ENCODE data around the gene KCNK4. TPM values are rescaled to one million over a fixed set of nuclear protein-coding genes. Genes with fewer than 3 reads are reported as not detected.

The KCNK4 gene
- total and polyA plus RNA-seq, 5 donors from 2014 or later = not detected

- H3K27ac Mint-ChIP-seq = no peak overlapping the region
Observed at GRCh38 chr11:64327993-64328392, 36.9 kb downstream of the KCNK4 start.

GRCh38 chr11:64330888-64331287 lies 39.8 kb downstream of the KCNK4 start:
- H3K36me3 ChIP-seq (ENCODE audit: control insufficient read depth, insufficient read depth, low read length) = peaks cover 6% of the 10 kb centered on the region
- Mint-ChIP-seq H3K27me3 (no peaks in the 10 kb centered on the region), H3K4me3 (no peak overlapping the region), H3K36me3 (no peaks in the 10 kb centered on the region), H3K9me3 (no peaks in the 10 kb centered on the region), H3K4me1 (peaks cover 0 to 7% (median 6%) of the 10 kb centered on the region in 4 donors), H3K27ac (peak overlapping the region in 1 of 3 donors; percentile 66)
- no peak for DNase-seq
- H3K4me3 ChIP-seq (ENCODE audit: low read depth, low read length) = no peak overlapping the region
- peaks cover 8% of the 10 kb centered on the region for H3K4me1 ChIP-seq (ENCODE audit: control insufficient read depth, insufficient read depth, low read length, poor library complexity, severe bottlenecking)
- ATAC-seq (ENCODE audit: low read depth in 2 of 2) = no peak
- H3K27ac ChIP-seq (ENCODE audit: insufficient read depth, low read length, poor library complexity, severe bottlenecking) = no peak overlapping the region
- H3K27me3 ChIP-seq (ENCODE audit: control insufficient read depth, insufficient read depth, low read length) = no peaks in the 10 kb centered on the region
- no peaks in the 10 kb centered on the region for H3K9me3 ChIP-seq (ENCODE audit: control insufficient read depth in 2 of 2, low read length in 2 of 2)

More at GRCh38 chr11:64327993-64328392, 36.9 kb downstream of the KCNK4 start:
- H3K27me3 ChIP-seq (ENCODE audit: control insufficient read depth, insufficient read depth, low read length) = no peaks in the 10 kb centered on the region
- Mint-ChIP-seq H3K4me3 (peak overlapping the region in 2 of 4 donors; percentile 21 to 41), H3K4me1 (peaks cover 0 to 7% (median 6%) of the 10 kb centered on the region in 4 donors), H3K27me3 (no peaks in the 10 kb centered on the region), H3K36me3 (no peaks in the 10 kb centered on the region), H3K9me3 (no peaks in the 10 kb centered on the region)
- no peaks in the 10 kb centered on the region for H3K9me3 ChIP-seq (ENCODE audit: control insufficient read depth in 2 of 2, low read length in 2 of 2)
- no peak overlapping the region for H3K27ac ChIP-seq (ENCODE audit: insufficient read depth, low read length, poor library complexity, severe bottlenecking)
- DNase-seq (no peak), ATAC-seq (ENCODE audit: low read depth in 2 of 2) (no peak)
- H3K4me1 ChIP-seq (ENCODE audit: control insufficient read depth, insufficient read depth, low read length, poor library complexity, severe bottlenecking) = peaks cover 8% of the 10 kb centered on the region
- H3K4me3 ChIP-seq (ENCODE audit: low read depth, low read length) = no peak overlapping the region
- H3K36me3 ChIP-seq (ENCODE audit: control insufficient read depth, insufficient read depth, low read length) = no peaks in the 10 kb centered on the region

- H3K36me3 Mint-ChIP-seq = no peaks in the 10 kb centered on the region
- H3K4me3 Mint-ChIP-seq = peak overlapping the region in 2 of 4 donors; percentile 39 to 42
- Histone ChIP-seq H3K9me3 (ENCODE audit: control insufficient read depth in 2 of 2, low read length in 2 of 2) (no peaks in the 10 kb centered on the region), H3K36me3 (ENCODE audit: control insufficient read depth, insufficient read depth, low read length) (peaks cover 6% of the 10 kb centered on the region), H3K4me3 (ENCODE audit: low read depth, low read length) (no peak overlapping the region), H3K27me3 (ENCODE audit: control insufficient read depth, insufficient read depth, low read length) (no peaks in the 10 kb centered on the region), H3K27ac (ENCODE audit: insufficient read depth, low read length, poor library complexity, severe bottlenecking) (no peak overlapping the region), H3K4me1 (ENCODE audit: control insufficient read depth, insufficient read depth, low read length, poor library complexity, severe bottlenecking) (peaks cover 8% of the 10 kb centered on the region)
- peaks cover 0 to 7% (median 6%) of the 10 kb centered on the region in 4 donors for H3K4me1 Mint-ChIP-seq
- peak overlapping the region in 2 of 3 donors; percentile 28 to 66 for H3K27ac Mint-ChIP-seq
- H3K9me3 Mint-ChIP-seq = no peaks in the 10 kb centered on the region
- peak; percentile 71 to 80 for ATAC-seq (ENCODE audit: low read depth in 2 of 2)
- peak; percentile 42 to 82 (median 60) for DNase-seq
- no peaks in the 10 kb centered on the region for H3K27me3 Mint-ChIP-seq
Observed at GRCh38 chr11:64331569-64332371, 40.7 kb downstream of the KCNK4 start.

- Mint-ChIP-seq H3K4me3 (peak overlapping the region in 1 of 4 donors; percentile 68), H3K9me3 (no peaks in the 10 kb centered on the region), H3K27me3 (no peaks in the 10 kb centered on the region), H3K4me1 (peaks cover 0 to 18% (median 14%) of the 10 kb centered on the region in 4 donors), H3K27ac (peak overlapping the region in 1 of 3 donors; percentile 9), H3K36me3 (peaks cover 4% of the 10 kb centered on the region)
- no peaks in the 10 kb centered on the region for H3K9me3 ChIP-seq (ENCODE audit: control insufficient read depth in 2 of 2, low read length in 2 of 2)
- no peak overlapping the region for H3K27ac ChIP-seq (ENCODE audit: insufficient read depth, low read length, poor library complexity, severe bottlenecking)
- DNase-seq (no peak), ATAC-seq (ENCODE audit: low read depth in 2 of 2) (no peak)
- H3K4me1 ChIP-seq (ENCODE audit: control insufficient read depth, insufficient read depth, low read length, poor library complexity, severe bottlenecking) = peaks cover 8% of the 10 kb centered on the region
- no peaks in the 10 kb centered on the region for H3K27me3 ChIP-seq (ENCODE audit: control insufficient read depth, insufficient read depth, low read length)
- no peak overlapping the region for H3K4me3 ChIP-seq (ENCODE audit: low read depth, low read length)
- peaks cover 6% of the 10 kb centered on the region for H3K36me3 ChIP-seq (ENCODE audit: control insufficient read depth, insufficient read depth, low read length)
Observed at GRCh38 chr11:64333556-64333955, 42.5 kb downstream of the KCNK4 start.

GRCh38 chr11:64334764-64335735 lies 43.9 kb downstream of the KCNK4 start:
- no peak overlapping the region for H3K27ac ChIP-seq (ENCODE audit: insufficient read depth, low read length, poor library complexity, severe bottlenecking)
- H3K4me3 ChIP-seq (ENCODE audit: low read depth, low read length) = no peak overlapping the region
- Mint-ChIP-seq H3K27me3 (no peaks in the 10 kb centered on the region), H3K27ac (no peak overlapping the region), H3K4me1 (peaks cover 0 to 33% (median 24%) of the 10 kb centered on the region in 4 donors), H3K36me3 (peaks cover 4% of the 10 kb centered on the region), H3K4me3 (no peak overlapping the region), H3K9me3 (no peaks in the 10 kb centered on the region)
- H3K27me3 ChIP-seq (ENCODE audit: control insufficient read depth, insufficient read depth, low read length) = no peaks in the 10 kb centered on the region
- peak in 1 of 3 donors; percentile 27 for DNase-seq
- ATAC-seq (ENCODE audit: low read depth in 2 of 2) = peak in 1 of 2 donors; percentile 8
- H3K4me1 ChIP-seq (ENCODE audit: control insufficient read depth, insufficient read depth, low read length, poor library complexity, severe bottlenecking) = peaks cover 18% of the 10 kb centered on the region
- no peaks in the 10 kb centered on the region for H3K9me3 ChIP-seq (ENCODE audit: control insufficient read depth in 2 of 2, low read length in 2 of 2)
- H3K36me3 ChIP-seq (ENCODE audit: control insufficient read depth, insufficient read depth, low read length) = peaks cover 9% of the 10 kb centered on the region

- Histone ChIP-seq H3K4me1 (ENCODE audit: control insufficient read depth, insufficient read depth, low read length, poor library complexity, severe bottlenecking) (peaks cover 35% of the 10 kb centered on the region), H3K36me3 (ENCODE audit: control insufficient read depth, insufficient read depth, low read length) (peaks cover 9% of the 10 kb centered on the region), H3K4me3 (ENCODE audit: low read depth, low read length) (no peak overlapping the region), H3K27ac (ENCODE audit: insufficient read depth, low read length, poor library complexity, severe bottlenecking) (no peak overlapping the region), H3K9me3 (ENCODE audit: control insufficient read depth in 2 of 2, low read length in 2 of 2) (no peaks in the 10 kb centered on the region), H3K27me3 (ENCODE audit: control insufficient read depth, insufficient read depth, low read length) (no peaks in the 10 kb centered on the region)
- ATAC-seq (ENCODE audit: low read depth in 2 of 2) = no peak
- H3K36me3 Mint-ChIP-seq = peaks cover 4% of the 10 kb centered on the region
- no peak for DNase-seq
- H3K9me3 Mint-ChIP-seq = no peaks in the 10 kb centered on the region
- peaks cover 0 to 50% (median 25%) of the 10 kb centered on the region in 4 donors for H3K4me1 Mint-ChIP-seq
- peak overlapping the region; percentile 47 to 65 (median 51) for H3K4me3 Mint-ChIP-seq
- peak overlapping the region in 2 of 3 donors; percentile 46 to 95 for H3K27ac Mint-ChIP-seq
- no peaks in the 10 kb centered on the region for H3K27me3 Mint-ChIP-seq
Observed at GRCh38 chr11:64337538-64338249, 46.6 kb downstream of the KCNK4 start.

GRCh38 chr11:64338716-64339115 lies 47.6 kb downstream of the KCNK4 start:
- H3K27ac Mint-ChIP-seq = peak overlapping the region; percentile 78 to 96 (median 95)
- Histone ChIP-seq H3K9me3 (ENCODE audit: control insufficient read depth in 2 of 2, low read length in 2 of 2) (no peaks in the 10 kb centered on the region), H3K27me3 (ENCODE audit: control insufficient read depth, insufficient read depth, low read length) (no peaks in the 10 kb centered on the region), H3K4me3 (ENCODE audit: low read depth, low read length) (no peak overlapping the region), H3K4me1 (ENCODE audit: control insufficient read depth, insufficient read depth, low read length, poor library complexity, severe bottlenecking) (peaks cover 36% of the 10 kb centered on the region), H3K27ac (ENCODE audit: insufficient read depth, low read length, poor library complexity, severe bottlenecking) (peak overlapping the region; percentile 92), H3K36me3 (ENCODE audit: control insufficient read depth, insufficient read depth, low read length) (peaks cover 14% of the 10 kb centered on the region)
- H3K27me3 Mint-ChIP-seq = no peaks in the 10 kb centered on the region
- ATAC-seq (ENCODE audit: low read depth in 2 of 2) = no peak
- DNase-seq = no peak
- H3K4me3 Mint-ChIP-seq = peak overlapping the region; percentile 80 to 95 (median 88)
- peaks cover 4% of the 10 kb centered on the region for H3K36me3 Mint-ChIP-seq
- H3K4me1 Mint-ChIP-seq = peaks cover 0 to 52% (median 25%) of the 10 kb centered on the region in 4 donors
- no peaks in the 10 kb centered on the region for H3K9me3 Mint-ChIP-seq
